Trophoblast cell (in vitro differentiated cells and primary cell): ENCODE measurements around the gene BARHL2.
A peak's percentile ranks its signal among the peaks of the same experiment; 100 is the strongest.

Experiments used
- DNase-seq, 2 donors: peaks; one replicate each; pipeline ENCODE4 v3.0.0-alpha.2; 2016
- H2AFZ ChIP-seq: 2 replicates; pipeline ENCODE4 v1.6.1; 2013; ENCODE audit warnings: low read length, moderate library complexity, mild to moderate bottlenecking; ENCODE audit not compliant: insufficient read depth, poor library complexity
- H2AK5ac ChIP-seq: 2 replicates; pipeline ENCODE4 v1.6.1; 2013; ENCODE audit warnings: mild to moderate bottlenecking, low read length
- H2BK120ac ChIP-seq: 2 replicates; pipeline ENCODE4 v1.6.1; 2013; ENCODE audit warnings: low read length, mild to moderate bottlenecking, moderate library complexity; ENCODE audit not compliant: insufficient read depth, poor library complexity
- H2BK12ac ChIP-seq: 2 replicates; pipeline ENCODE4 v1.6.1; 2013; ENCODE audit warnings: mild to moderate bottlenecking, low read length, moderate library complexity
- H2BK5ac ChIP-seq: 2 replicates; pipeline ENCODE4 v1.6.1; 2013; ENCODE audit warnings: low read length, low read depth, moderate library complexity, mild to moderate bottlenecking; ENCODE audit not compliant: poor library complexity
- H3K14ac ChIP-seq: 2 replicates; pipeline ENCODE4 v1.6.1; 2013; ENCODE audit warnings: mild to moderate bottlenecking, low read length
- H3K18ac ChIP-seq: 2 replicates; pipeline ENCODE4 v1.6.1; 2013; ENCODE audit warnings: mild to moderate bottlenecking, low read length
- H3K23ac ChIP-seq: 2 replicates; pipeline ENCODE4 v1.6.1; 2013; ENCODE audit warnings: low read length
- H3K27ac ChIP-seq: 2 replicates; pipeline ENCODE4 v1.5.1; 2013; ENCODE audit warnings: low read depth, mild to moderate bottlenecking, inconsistent platforms, low read length, moderate library complexity
- H3K27me3 ChIP-seq: 2 replicates; pipeline ENCODE4 v1.6.1; 2013; ENCODE audit warnings: inconsistent platforms, mild to moderate bottlenecking, low read length, moderate library complexity; ENCODE audit not compliant: insufficient read depth
- H3K36me3 ChIP-seq, 2 experiments: 1 replicate in 1 of 2; 2 replicates in 1 of 2; pipeline ENCODE4 v1.6.1; 2013; ENCODE audit warnings: low read length in 2 of 2, mild to moderate bottlenecking in 2 of 2, moderate library complexity in 1 of 2; ENCODE audit not compliant: insufficient read depth in 2 of 2, control insufficient read depth in 1 of 2
- H3K4ac ChIP-seq: 2 replicates; pipeline ENCODE4 v1.6.1; 2013; ENCODE audit warnings: low read depth, mild to moderate bottlenecking, low read length, moderate library complexity
- H3K4me1 ChIP-seq, 2 experiments: 1 replicate in 1 of 2; 2 replicates in 1 of 2; pipeline ENCODE4 v1.6.1; 2013; ENCODE audit warnings: low read length in 2 of 2, mild to moderate bottlenecking in 2 of 2, moderate library complexity in 1 of 2; ENCODE audit not compliant: insufficient read depth in 2 of 2, control insufficient read depth in 1 of 2
- H3K4me2 ChIP-seq: 2 replicates; pipeline ENCODE4 v1.6.1; 2013; ENCODE audit warnings: inconsistent platforms, mild to moderate bottlenecking, low read length, moderate library complexity
- H3K4me3 ChIP-seq: 2 replicates; pipeline ENCODE4 v1.5.1; 2013; ENCODE audit warnings: mild to moderate bottlenecking, low read depth, low read length, inconsistent platforms
- H3K79me1 ChIP-seq: one replicate; pipeline ENCODE4 v1.6.1; 2013; ENCODE audit warnings: low read length
- H3K79me2 ChIP-seq: 2 replicates; pipeline ENCODE4 v1.6.1; 2013; ENCODE audit warnings: low read length, mild to moderate bottlenecking; ENCODE audit not compliant: control insufficient read depth, insufficient read depth, poor library complexity
- H3K9ac ChIP-seq: 2 replicates; pipeline ENCODE4 v1.6.1; 2013; ENCODE audit warnings: mild to moderate bottlenecking, low read length
- H3K9me3 ChIP-seq: 2 replicates; pipeline ENCODE4 v1.6.1; 2013; ENCODE audit warnings: low read depth, mild to moderate bottlenecking, control low read depth, inconsistent platforms, low read length; ENCODE audit not compliant: insufficient read depth
- H4K12ac ChIP-seq: 2 replicates; pipeline ENCODE4 v1.6.1; 2013; ENCODE audit warnings: low read depth, mild to moderate bottlenecking, low read length, moderate library complexity
- H4K8ac ChIP-seq: 2 replicates; pipeline ENCODE4 v1.6.1; 2013; ENCODE audit warnings: low read depth, mild to moderate bottlenecking, low read length, moderate library complexity
- H4K91ac ChIP-seq: one replicate; pipeline ENCODE4 v1.6.1; 2013; ENCODE audit warnings: low read depth, mild to moderate bottlenecking, low read length, moderate library complexity
- WGBS: extraction: QIAGEN DNeasy Blood & Tissue Kit; methylation state at CpG from one replicate; pipeline ENCODE4 v1.1.7; 2013; ENCODE audit warnings: missing lambda C conversion rate; ENCODE audit not compliant: insufficient read length, insufficient coverage; ENCODE audit errors: extremely low coverage; 5-methylcytosine and 5-hydroxymethylcytosine counted together

The BARHL2 gene

DNA sequence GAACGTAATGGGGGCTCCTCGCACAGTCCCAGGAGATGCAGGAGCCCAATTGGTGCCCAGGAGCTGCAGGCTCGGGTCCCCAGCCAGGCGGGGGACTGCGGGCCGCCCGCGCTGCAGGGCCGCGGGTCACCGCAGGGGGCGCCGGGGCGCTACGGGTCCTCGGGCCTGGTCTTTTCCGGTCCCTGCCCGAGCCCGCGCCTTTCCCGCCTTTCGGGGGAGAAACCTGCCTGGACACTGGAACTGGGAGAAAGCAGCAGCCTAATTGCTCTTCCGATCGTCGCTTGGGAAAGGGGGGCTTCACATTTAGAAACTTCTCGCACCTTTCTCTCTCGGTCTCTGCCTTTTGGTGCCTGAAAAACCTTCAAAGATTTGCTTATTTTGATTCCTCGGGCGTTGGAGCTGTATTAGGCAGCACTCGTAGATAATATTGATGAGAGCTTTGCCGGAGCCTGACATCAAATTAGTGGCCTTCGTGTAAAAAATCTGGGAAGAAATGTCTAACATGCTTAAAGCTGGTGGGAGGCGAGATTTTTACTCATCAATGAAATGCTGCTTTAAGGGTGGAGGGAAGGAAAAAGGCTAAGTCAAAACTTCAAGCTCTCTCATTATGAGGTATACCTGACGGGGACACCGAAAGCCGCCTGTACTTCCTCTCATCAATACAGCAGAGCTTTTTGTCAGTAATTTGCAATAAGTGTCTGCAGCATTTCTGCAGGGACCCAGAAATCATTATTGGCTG, 12.6 kb upstream of the BARHL2 start:
- Histone ChIP-seq H3K4me1 (peaks cover 24 to 26% of the 10 kb centered on the region in 2 experiments), H2BK12ac (no peak overlapping the region), H4K91ac (no peak overlapping the region), H2BK120ac (no peak overlapping the region), H3K4ac (no peak overlapping the region), H2AFZ (no peak overlapping the region), H3K27me3 (peaks cover 62% of the 10 kb centered on the region), H4K8ac (no peak overlapping the region), H3K9ac (no peak overlapping the region), H3K27ac (no peak overlapping the region), H3K79me2 (no peaks in the 10 kb centered on the region), H3K4me2 (peak overlapping the region; percentile 73), H3K18ac (no peak overlapping the region), H2BK5ac (no peak overlapping the region), H3K36me3 (no peaks in the 10 kb centered on the region), H2AK5ac (no peak overlapping the region), H4K12ac (no peak overlapping the region), H3K9me3 (no peaks in the 10 kb centered on the region), H3K79me1 (no peaks in the 10 kb centered on the region), H3K14ac (no peak overlapping the region), H3K4me3 (no peak overlapping the region), H3K23ac (no peak overlapping the region)
- WGBS: no CpG with 5 or more reads among the region's 36 CpGs
- no peak for DNase-seq

DNA sequence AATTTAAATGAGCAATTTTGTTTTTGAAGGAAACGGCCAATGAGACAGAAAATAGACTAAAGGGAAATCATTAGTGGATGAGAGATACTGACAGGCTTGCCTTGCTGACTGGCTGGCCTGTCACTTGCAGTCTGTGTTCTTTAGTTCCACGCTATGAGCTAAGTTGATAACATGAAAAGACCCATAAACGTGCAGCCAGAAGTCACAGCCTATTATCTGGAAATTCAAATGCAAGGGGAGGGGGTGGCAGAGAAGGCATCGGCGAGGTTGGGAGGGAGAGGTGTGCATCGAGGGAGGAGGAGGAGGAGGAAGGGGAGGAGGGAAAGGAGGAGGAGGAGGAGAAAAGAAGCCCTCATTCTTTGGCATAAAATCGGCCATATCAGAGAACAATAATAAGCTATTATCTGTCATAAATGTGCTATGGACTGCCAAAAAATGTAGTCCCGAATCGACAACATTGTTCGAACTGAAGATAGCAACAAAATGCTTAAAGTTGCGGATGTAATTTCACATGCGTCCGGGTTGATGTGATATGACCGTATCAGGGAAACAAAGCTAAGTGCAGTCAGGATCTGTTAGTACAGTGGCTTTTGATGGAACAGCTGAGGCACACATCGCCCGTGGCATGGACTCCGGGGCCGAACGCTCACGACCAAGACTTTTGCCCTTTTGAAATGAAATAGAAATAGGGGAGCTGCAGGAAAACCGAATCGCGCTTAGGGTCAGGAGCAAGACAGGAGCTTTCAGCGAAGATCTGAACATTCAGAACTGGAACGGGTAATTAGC, 11.6 kb upstream of the BARHL2 start:
- Histone ChIP-seq H2AFZ (no peak overlapping the region), H3K4me3 (no peak overlapping the region), H3K79me1 (no peaks in the 10 kb centered on the region), H3K27ac (no peak overlapping the region), H3K9me3 (peaks cover 2% of the 10 kb centered on the region), H3K14ac (no peak overlapping the region), H2AK5ac (no peak overlapping the region), H3K79me2 (no peaks in the 10 kb centered on the region), H2BK5ac (no peak overlapping the region), H3K4me2 (no peak overlapping the region), H3K27me3 (peaks cover 72% of the 10 kb centered on the region), H2BK120ac (no peak overlapping the region), H3K36me3 (no peaks in the 10 kb centered on the region), H3K18ac (no peak overlapping the region), H2BK12ac (no peak overlapping the region), H3K4me1 (peaks cover 26 to 27% of the 10 kb centered on the region in 2 experiments), H3K23ac (no peak overlapping the region), H3K4ac (no peak overlapping the region), H4K12ac (no peak overlapping the region), H4K91ac (no peak overlapping the region), H3K9ac (no peak overlapping the region), H4K8ac (no peak overlapping the region)
- WGBS: no CpG with 5 or more reads among the region's 25 CpGs
- no peak for DNase-seq

DNA sequence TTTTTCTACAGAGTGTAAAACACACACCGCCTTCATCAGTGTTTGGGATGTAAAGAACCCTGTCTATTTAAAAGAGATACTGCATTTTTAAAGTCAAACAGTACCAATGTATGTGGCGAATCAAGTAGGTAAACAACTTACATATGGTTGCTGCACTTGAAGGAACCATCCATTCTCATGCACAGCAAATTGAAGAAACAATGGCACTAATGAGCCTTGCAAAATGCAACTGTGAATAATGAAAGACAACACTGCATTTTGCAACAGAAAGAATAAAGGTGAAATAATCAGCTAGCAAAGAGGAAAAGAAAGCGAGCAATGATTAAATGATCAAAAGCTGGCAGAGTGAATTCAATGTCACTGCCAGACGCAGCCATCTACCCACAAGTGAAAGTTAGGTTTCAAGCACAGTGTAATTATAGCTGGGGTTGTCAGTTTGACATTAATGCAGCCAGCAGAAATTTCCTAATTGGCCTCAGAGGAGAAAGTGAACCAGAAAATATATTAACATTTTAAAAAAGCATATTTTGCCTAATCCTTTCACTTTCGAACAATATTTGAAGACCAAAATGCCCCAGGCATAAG, 10.9 kb upstream of the BARHL2 start:
- H3K4me3 ChIP-seq: no peak overlapping the region
- no peak overlapping the region for H2AFZ ChIP-seq
- no peak for DNase-seq
- H3K79me2 ChIP-seq: no peaks in the 10 kb centered on the region
- no peak overlapping the region for H2AK5ac ChIP-seq
- WGBS: no CpG with 5 or more reads among the region's 5 CpGs
- no peak overlapping the region for H3K18ac ChIP-seq
- H3K79me1 ChIP-seq: no peaks in the 10 kb centered on the region
- no peak overlapping the region for H2BK12ac ChIP-seq
- H3K27ac ChIP-seq: no peak overlapping the region
- no peak overlapping the region for H3K4ac ChIP-seq
- H2BK120ac ChIP-seq: no peak overlapping the region
- H2BK5ac ChIP-seq: no peak overlapping the region
- H3K23ac ChIP-seq: no peak overlapping the region
- H4K12ac ChIP-seq: no peak overlapping the region
- no peak overlapping the region for H4K8ac ChIP-seq
- no peak overlapping the region for H3K9ac ChIP-seq
- H3K4me1 ChIP-seq: peaks cover 26 to 30% of the 10 kb centered on the region in 2 experiments
- H3K4me2 ChIP-seq: no peak overlapping the region
- H3K14ac ChIP-seq: no peak overlapping the region
- peaks cover 78% of the 10 kb centered on the region for H3K27me3 ChIP-seq
- H3K36me3 ChIP-seq: no peaks in the 10 kb centered on the region
- peaks cover 2% of the 10 kb centered on the region for H3K9me3 ChIP-seq
- no peak overlapping the region for H4K91ac ChIP-seq

DNA sequence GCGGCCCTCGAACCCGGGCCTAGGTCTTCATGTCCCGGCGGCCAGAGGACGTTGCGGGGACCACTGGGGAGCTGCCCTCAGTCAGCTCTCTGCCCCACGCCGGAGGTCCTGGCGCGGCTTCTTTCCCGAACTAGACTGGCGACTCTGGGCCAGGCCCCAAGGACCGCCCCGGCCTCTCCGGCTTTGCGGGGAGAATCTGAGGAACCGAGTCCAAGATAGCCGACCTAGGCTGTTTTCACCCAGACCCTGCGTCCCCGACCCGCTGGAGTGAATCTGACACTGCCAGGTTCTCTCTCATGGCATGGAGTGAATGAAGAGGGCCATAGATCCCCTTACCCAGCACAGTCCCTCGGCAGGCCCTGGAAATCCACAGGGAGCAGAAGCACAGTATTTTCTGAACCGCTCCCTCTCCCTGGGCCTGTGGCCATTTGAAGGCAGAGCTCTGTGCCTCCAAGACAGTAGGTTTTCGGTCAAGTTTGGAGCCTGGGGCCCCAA, 9.9 kb upstream of the BARHL2 start:
- no peaks in the 10 kb centered on the region for H3K36me3 ChIP-seq
- WGBS: no CpG with 5 or more reads among the region's 25 CpGs
- H3K23ac ChIP-seq: no peak overlapping the region

More for the DNA sequence above, 9.9 kb upstream of the BARHL2 start:
- Histone ChIP-seq H3K27ac (no peak overlapping the region), H3K4me2 (peak overlapping the region; percentile 53), H3K4me3 (no peak overlapping the region), H3K14ac (no peak overlapping the region), H4K91ac (no peak overlapping the region), H3K27me3 (peaks cover 85% of the 10 kb centered on the region), H3K79me2 (no peaks in the 10 kb centered on the region), H4K12ac (no peak overlapping the region), H3K18ac (no peak overlapping the region), H3K9ac (no peak overlapping the region), H3K4ac (no peak overlapping the region), H2BK120ac (no peak overlapping the region), H3K4me1 (peaks cover 26 to 30% of the 10 kb centered on the region in 2 experiments), H4K8ac (no peak overlapping the region), H2BK12ac (no peak overlapping the region), H2AFZ (no peak overlapping the region), H2BK5ac (no peak overlapping the region), H2AK5ac (no peak overlapping the region), H3K9me3 (peaks cover 2% of the 10 kb centered on the region), H3K79me1 (no peaks in the 10 kb centered on the region)
- no peak for DNase-seq
